ENCODE results near the gene SCAMP1. TPM values are rescaled to one million over a fixed set of nuclear protein-coding genes. Genes with fewer than 3 reads are reported as not detected.

The SCAMP1 gene
- polyA plus RNA-seq, 1 donor from 2014 or later = 180 TPM

GRCh38 chr5:78500028-78500427, 139.6 kb downstream of the SCAMP1 start:
- Histone ChIP-seq H2AFZ (ENCODE audit: low read depth, low read length) (no peak overlapping the region), H3K9me2 (ENCODE audit: insufficient read depth, low read length) (no peaks in the 10 kb centered on the region), H3K4me3 (ENCODE audit: low read length) (no peak overlapping the region), H3K9ac (ENCODE audit: low read length) (no peak overlapping the region), H4K20me1 (ENCODE audit: insufficient read depth) (no peaks in the 10 kb centered on the region), H3F3A (ENCODE audit: insufficient read depth, low read length, poor library complexity, severe bottlenecking) (no peaks in the 10 kb centered on the region), H3K79me2 (replicated peaks; ENCODE audit: insufficient read depth, low read length) (no peaks in the 10 kb centered on the region), H3K36me3 (ENCODE audit: insufficient read depth, low read length) (no peaks in the 10 kb centered on the region), H3K27me3 (ENCODE audit: insufficient read depth, low read depth, low read length) (no peaks in the 10 kb centered on the region), H3K4me2 (ENCODE audit: low read length) (no peak overlapping the region), H3K27ac (ENCODE audit: low read length) (no peak overlapping the region), H3K9me3 (ENCODE audit: low read length) (no peaks in the 10 kb centered on the region)
- TF ChIP-seq EP300 (conservative IDR thresholded peaks at IDR 0.05; ENCODE audit: poor library complexity, severe bottlenecking) (no peak), MXI1 (conservative IDR thresholded peaks at IDR 0.05; ENCODE audit: poor library complexity, severe bottlenecking) (no peak), CTCF (IDR thresholded peaks at IDR 0.05; ENCODE audit: poor library complexity, severe bottlenecking) (no peak), SMC3 (conservative IDR thresholded peaks at IDR 0.05; ENCODE audit: poor library complexity) (no peak), EZH2 (IDR thresholded peaks at IDR 0.05; ENCODE audit: borderline replicate concordance, insufficient read depth, low read length, poor library complexity, severe bottlenecking) (no peak), POLR2AphosphoS5 (IDR thresholded peaks at IDR 0.05) (no peak), TAF1 (IDR thresholded peaks at IDR 0.05; ENCODE audit: low read depth) (no peak), REST (IDR thresholded peaks at IDR 0.05; ENCODE audit: borderline replicate concordance) (no peak), RAD21 (conservative IDR thresholded peaks at IDR 0.05) (no peak)

- H3K9me2 ChIP-seq (ENCODE audit: insufficient read depth, low read length) = no peaks in the 10 kb centered on the region
- H3K27ac ChIP-seq (ENCODE audit: low read length) = no peak overlapping the region
- TF ChIP-seq CTCF (IDR thresholded peaks at IDR 0.05; ENCODE audit: poor library complexity, severe bottlenecking) (no peak), EP300 (conservative IDR thresholded peaks at IDR 0.05; ENCODE audit: poor library complexity, severe bottlenecking) (no peak), POLR2AphosphoS5 (IDR thresholded peaks at IDR 0.05) (no peak), RAD21 (conservative IDR thresholded peaks at IDR 0.05) (no peak), MXI1 (conservative IDR thresholded peaks at IDR 0.05; ENCODE audit: poor library complexity, severe bottlenecking) (no peak), TAF1 (IDR thresholded peaks at IDR 0.05; ENCODE audit: low read depth) (no peak), EZH2 (IDR thresholded peaks at IDR 0.05; ENCODE audit: borderline replicate concordance, insufficient read depth, low read length, poor library complexity, severe bottlenecking) (no peak), SMC3 (conservative IDR thresholded peaks at IDR 0.05; ENCODE audit: poor library complexity) (no peak), REST (IDR thresholded peaks at IDR 0.05; ENCODE audit: borderline replicate concordance) (no peak)
- no peak overlapping the region for H3K4me2 ChIP-seq (ENCODE audit: low read length)
- no peak overlapping the region for H3K9ac ChIP-seq (ENCODE audit: low read length)
- no peak overlapping the region for H3K4me3 ChIP-seq (ENCODE audit: low read length)
- H3K36me3 ChIP-seq (ENCODE audit: insufficient read depth, low read length) = no peaks in the 10 kb centered on the region
- H3K79me2 ChIP-seq (replicated peaks; ENCODE audit: insufficient read depth, low read length) = no peaks in the 10 kb centered on the region
- no peaks in the 10 kb centered on the region for H3F3A ChIP-seq (ENCODE audit: insufficient read depth, low read length, poor library complexity, severe bottlenecking)
- H3K27me3 ChIP-seq (ENCODE audit: insufficient read depth, low read depth, low read length) = no peaks in the 10 kb centered on the region
- H4K20me1 ChIP-seq (ENCODE audit: insufficient read depth) = no peaks in the 10 kb centered on the region
- H2AFZ ChIP-seq (ENCODE audit: low read depth, low read length) = no peak overlapping the region
- H3K9me3 ChIP-seq (ENCODE audit: low read length) = no peaks in the 10 kb centered on the region
Observed at GRCh38 chr5:78500871-78501270, 140.5 kb downstream of the SCAMP1 start.

Data from neural cell (in vitro differentiated cells).